ENCODE results near the gene TFIP11.

TFIP11 gene

GRCh38 chr22:26446808-26447515, 65.3 kb downstream of the TFIP11 start:
- DNase-seq = no peak

- DNase-seq = no peak
Observed at GRCh38 chr22:26445577-26446275, 66.5 kb downstream of the TFIP11 start.

- DNase-seq = no peak
Observed at GRCh38 chr22:26444777-26445176, 67.5 kb downstream of the TFIP11 start.

GRCh38 chr22:26443901-26444690, 68.2 kb downstream of the TFIP11 start:
- no peak for DNase-seq

- no peak for DNase-seq
Observed at GRCh38 chr22:26442086-26442756, 70.1 kb downstream of the TFIP11 start.
